ENCODE measurements around the gene ANO3.

- TF ChIP-seq CTCF (IDR thresholded peaks at IDR 0.05), result no peak
- no peak for TF ChIP-seq POLR2A (IDR thresholded peaks at IDR 0.05)
These were observed 286.5 kb downstream of the ANO3 start for GRCh38 chr11:26618441-26618840.

All from uterus (tissue), 2 donors.